ENCODE measurements around the gene ATP11A. TPM values are rescaled to one million over a fixed set of nuclear protein-coding genes. Genes with fewer than 3 reads are reported as not detected.

The ATP11A gene
- total RNA-seq, 1 experiment from 2014 or later: 80.4 TPM

DNA sequence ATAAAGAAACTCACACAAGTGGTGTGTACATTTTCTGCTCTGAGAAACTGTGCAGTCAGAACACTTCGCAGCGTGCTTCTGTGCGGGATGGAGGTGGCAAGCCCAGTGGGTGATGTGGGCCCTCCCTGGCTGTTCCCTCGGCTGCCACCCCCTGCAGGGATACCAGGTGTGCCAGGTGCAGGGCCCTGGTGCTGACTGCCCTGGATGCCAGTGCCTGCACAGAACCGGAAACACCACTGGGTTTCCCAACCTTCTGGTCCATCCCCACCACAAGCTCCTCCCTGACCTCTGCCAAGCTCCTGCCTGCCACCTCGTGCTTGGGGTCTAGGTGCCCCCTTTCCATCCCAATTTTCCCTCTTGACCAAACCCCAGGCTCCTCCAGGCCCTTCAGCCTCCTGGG, 197.3 kb downstream of the ATP11A start:
- H3K27ac ChIP-seq (ENCODE audit: low read depth, low read length): no peak overlapping the region
- H3K36me3 ChIP-seq (ENCODE audit: control insufficient read depth in 1 of 2, insufficient read depth in 2 of 2, low read length in 2 of 2): peaks cover 6% of the 10 kb centered on the region in 2 experiments; a peak in 2 of 4 replicates
- CTCF ChIA-PET: interaction anchor here (2.2 kb wide), 1 partner anchor 13 kb away, joined by 11 read pairs; no protein-coding TSS in a partner anchor
- H3K4me1 ChIP-seq (ENCODE audit: control insufficient read depth in 1 of 2, insufficient read depth in 2 of 2, low read length in 2 of 2): peaks cover 0 to 11% of the 10 kb centered on the region in 2 experiments; a peak in 3 of 4 replicates
- RAD21 ChIA-PET (ENCODE audit: low non-redundant PET in 1 of 2, low total read pairs in 2 of 2, uncharacterized antibody in 2 of 2, unreplicated experiment in 2 of 2): no interaction called here
- no peaks in the 10 kb centered on the region for H4K20me1 ChIP-seq (ENCODE audit: insufficient read depth)
- DNase-seq (ENCODE audit: low read depth, low spot score) (no peak), ATAC-seq (no peak)
- intact Hi-C loops (cut with micrococcal nuclease): no loop called here
- no peak overlapping the region for H2AFZ ChIP-seq (ENCODE audit: low read depth, low read length, poor library complexity, severe bottlenecking)
- no peaks in the 10 kb centered on the region for H3K9me2 ChIP-seq (ENCODE audit: insufficient read depth)
- H3K9ac ChIP-seq (ENCODE audit: low read length): no peak overlapping the region
- POLR2A ChIA-PET: no interaction called here
- BruUV-seq (replicated peaks): no TSS peak
- no peak overlapping the region for H3K4me2 ChIP-seq (ENCODE audit: low read length)
- no peak overlapping the region for H3K4me3 ChIP-seq (replicated peaks in 1 of 2; ENCODE audit: low read depth in 1 of 2, low read length in 2 of 2)
- no peaks in the 10 kb centered on the region for H3K79me2 ChIP-seq (ENCODE audit: insufficient read depth, low read length)
- no peaks in the 10 kb centered on the region for H3K27me3 ChIP-seq (ENCODE audit: insufficient read depth, low read length)
- TF ChIP-seq, protein P1, sequence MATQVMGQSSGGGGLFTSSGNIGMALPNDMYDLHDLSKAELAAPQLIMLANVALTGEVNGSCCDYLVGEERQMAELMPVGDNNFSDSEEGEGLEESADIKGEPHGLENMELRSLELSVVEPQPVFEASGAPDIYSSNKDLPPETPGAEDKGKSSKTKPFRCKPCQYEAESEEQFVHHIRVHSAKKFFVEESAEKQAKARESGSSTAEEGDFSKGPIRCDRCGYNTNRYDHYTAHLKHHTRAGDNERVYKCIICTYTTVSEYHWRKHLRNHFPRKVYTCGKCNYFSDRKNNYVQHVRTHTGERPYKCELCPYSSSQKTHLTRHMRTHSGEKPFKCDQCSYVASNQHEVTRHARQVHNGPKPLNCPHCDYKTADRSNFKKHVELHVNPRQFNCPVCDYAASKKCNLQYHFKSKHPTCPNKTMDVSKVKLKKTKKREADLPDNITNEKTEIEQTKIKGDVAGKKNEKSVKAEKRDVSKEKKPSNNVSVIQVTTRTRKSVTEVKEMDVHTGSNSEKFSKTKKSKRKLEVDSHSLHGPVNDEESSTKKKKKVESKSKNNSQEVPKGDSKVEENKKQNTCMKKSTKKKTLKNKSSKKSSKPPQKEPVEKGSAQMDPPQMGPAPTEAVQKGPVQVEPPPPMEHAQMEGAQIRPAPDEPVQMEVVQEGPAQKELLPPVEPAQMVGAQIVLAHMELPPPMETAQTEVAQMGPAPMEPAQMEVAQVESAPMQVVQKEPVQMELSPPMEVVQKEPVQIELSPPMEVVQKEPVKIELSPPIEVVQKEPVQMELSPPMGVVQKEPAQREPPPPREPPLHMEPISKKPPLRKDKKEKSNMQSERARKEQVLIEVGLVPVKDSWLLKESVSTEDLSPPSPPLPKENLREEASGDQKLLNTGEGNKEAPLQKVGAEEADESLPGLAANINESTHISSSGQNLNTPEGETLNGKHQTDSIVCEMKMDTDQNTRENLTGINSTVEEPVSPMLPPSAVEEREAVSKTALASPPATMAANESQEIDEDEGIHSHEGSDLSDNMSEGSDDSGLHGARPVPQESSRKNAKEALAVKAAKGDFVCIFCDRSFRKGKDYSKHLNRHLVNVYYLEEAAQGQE (IDR thresholded peaks at IDR 0.05; ENCODE audit: low read depth): no peak
- TF ChIP-seq FOSL1 (IDR thresholded peaks at IDR 0.05; ENCODE audit: low read depth) (no peak), SP1 (IDR thresholded peaks at IDR 0.05; ENCODE audit: low read depth) (no peak), ZFX (IDR thresholded peaks at IDR 0.05) (no peak), ZNF274 (IDR thresholded peaks at IDR 0.05; ENCODE audit: low read depth, low read length) (no peak), CEBPB (IDR thresholded peaks at IDR 0.05; ENCODE audit: low read depth) (no peak)
- no peaks in the 10 kb centered on the region for H3K9me3 ChIP-seq (ENCODE audit: control insufficient read depth in 1 of 2, insufficient read depth in 1 of 2, low read depth in 1 of 2, low read length in 2 of 2)

DNA sequence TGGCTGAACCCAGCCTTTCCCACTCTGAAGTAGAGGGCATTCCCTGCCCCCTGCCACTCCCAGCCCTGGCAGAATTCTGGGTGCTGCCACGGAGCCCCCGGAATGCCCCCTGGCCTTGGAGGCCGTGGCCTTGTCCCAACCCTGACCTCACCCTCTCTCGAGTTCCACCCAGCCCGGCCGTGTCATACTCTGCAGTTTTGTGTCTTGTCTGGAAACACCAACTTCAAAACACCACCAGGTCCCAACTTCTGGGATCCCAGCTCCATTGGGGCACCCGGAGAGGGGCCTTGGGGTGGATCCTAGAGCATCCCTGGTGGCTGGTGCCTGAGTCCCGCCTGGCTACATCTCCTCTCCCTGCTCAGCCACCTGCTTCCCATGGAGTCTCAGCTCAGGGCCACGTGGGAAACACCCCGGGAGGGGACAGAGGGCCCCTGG, 197.7 kb downstream of the ATP11A start:
- no peak overlapping the region for H2AFZ ChIP-seq (ENCODE audit: low read depth, low read length, poor library complexity, severe bottlenecking)
- no peak for DNase-seq (ENCODE audit: low read depth, low spot score)
- no peak overlapping the region for H3K27ac ChIP-seq (ENCODE audit: low read depth, low read length)
- no peak overlapping the region for H3K9ac ChIP-seq (ENCODE audit: low read length)
- no TSS peak for BruUV-seq (replicated peaks)
- H3K9me3 ChIP-seq (ENCODE audit: control insufficient read depth in 1 of 2, insufficient read depth in 1 of 2, low read depth in 1 of 2, low read length in 2 of 2): no peaks in the 10 kb centered on the region
- ATAC-seq: no peak
- H4K20me1 ChIP-seq (ENCODE audit: insufficient read depth): no peaks in the 10 kb centered on the region
- TF ChIP-seq TCF7L2 (IDR thresholded peaks at IDR 0.05; ENCODE audit: borderline replicate concordance, extremely low read depth, insufficient read depth, insufficient read length) (no peak), POLR2A (IDR thresholded peaks at IDR 0.05; ENCODE audit: borderline replicate concordance, extremely low read depth, insufficient read depth, insufficient read length) (no peak), CBX3 (IDR thresholded peaks at IDR 0.05; ENCODE audit: low read depth) (no peak), SP1 (IDR thresholded peaks at IDR 0.05; ENCODE audit: low read depth) (no peak), RAD21 (IDR thresholded peaks at IDR 0.05; ENCODE audit: low read depth) (no peak), CEBPB (IDR thresholded peaks at IDR 0.05; ENCODE audit: low read depth) (no peak)
- TF ChIP-seq, protein P2, sequence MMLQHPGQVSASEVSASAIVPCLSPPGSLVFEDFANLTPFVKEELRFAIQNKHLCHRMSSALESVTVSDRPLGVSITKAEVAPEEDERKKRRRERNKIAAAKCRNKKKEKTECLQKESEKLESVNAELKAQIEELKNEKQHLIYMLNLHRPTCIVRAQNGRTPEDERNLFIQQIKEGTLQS (IDR thresholded peaks at IDR 0.05): no peak
- ChIA-PET CTCF (no interaction called here), POLR2A (no interaction called here), RAD21 (ENCODE audit: low non-redundant PET in 1 of 2, low total read pairs in 2 of 2, uncharacterized antibody in 2 of 2, unreplicated experiment in 2 of 2) (no interaction called here)
- peaks cover 6% of the 10 kb centered on the region in 2 experiments; a peak in 2 of 4 replicates for H3K36me3 ChIP-seq (ENCODE audit: control insufficient read depth in 1 of 2, insufficient read depth in 2 of 2, low read length in 2 of 2)
- H3K4me1 ChIP-seq (ENCODE audit: control insufficient read depth in 1 of 2, insufficient read depth in 2 of 2, low read length in 2 of 2): peaks cover 0 to 11% of the 10 kb centered on the region in 2 experiments; a peak in 3 of 4 replicates
- H3K79me2 ChIP-seq (ENCODE audit: insufficient read depth, low read length): no peaks in the 10 kb centered on the region
- H3K27me3 ChIP-seq (ENCODE audit: insufficient read depth, low read length): no peaks in the 10 kb centered on the region
- H3K9me2 ChIP-seq (ENCODE audit: insufficient read depth): no peaks in the 10 kb centered on the region
- no peak overlapping the region for H3K4me2 ChIP-seq (ENCODE audit: low read length)
- H3K4me3 ChIP-seq (replicated peaks in 1 of 2; ENCODE audit: low read depth in 1 of 2, low read length in 2 of 2): no peak overlapping the region
- intact Hi-C loops (cut with micrococcal nuclease): no loop called here

Measured in HCT116 (cell line).